WI38 (cell line): ENCODE measurements around the gene PPP1R12A.

Experiments
- H3K4me3 ChIP-seq: 2 replicates; pipeline ENCODE4 v1.5.1; 2011; ENCODE audit warnings: low read depth, mild to moderate bottlenecking, control low read depth, low read length
- CTCF ChIP-seq: IDR thresholded peaks from 2 replicates; pipeline ENCODE4 v1.5.1; 2012; ENCODE audit warnings: low read depth, mild to moderate bottlenecking, control low read depth, low read length

Gene PPP1R12A

GRCh38 chr12:79769189-79769859 is 165.6 kb downstream of the PPP1R12A start:
- no peak overlapping the region for H3K4me3 ChIP-seq
- TF ChIP-seq CTCF, result no peak

GRCh38 chr12:79766705-79767464 is 168.0 kb downstream of the PPP1R12A start:
- H3K4me3 ChIP-seq, result no peak overlapping the region
- no peak for TF ChIP-seq CTCF

- H3K4me3 ChIP-seq, result no peak overlapping the region
- TF ChIP-seq CTCF, result no peak
Observed at GRCh38 chr12:79765157-79765556, 169.7 kb downstream of the PPP1R12A start.

- no peak overlapping the region for H3K4me3 ChIP-seq
- no peak for TF ChIP-seq CTCF
Observed at GRCh38 chr12:79764641-79765040, 170.3 kb downstream of the PPP1R12A start.

GRCh38 chr12:79763766-79764452 is 171.0 kb downstream of the PPP1R12A start:
- no peak for TF ChIP-seq CTCF
- no peak overlapping the region for H3K4me3 ChIP-seq

- no peak for TF ChIP-seq CTCF
- H3K4me3 ChIP-seq, result no peak overlapping the region
Observed at GRCh38 chr12:79761341-79761740, 173.6 kb downstream of the PPP1R12A start.

GRCh38 chr12:79747274-79747673 is 187.6 kb downstream of the PPP1R12A start:
- H3K4me3 ChIP-seq, result no peak overlapping the region
- TF ChIP-seq CTCF, result no peak
